Liver (tissue), 9 donors: ENCODE data around the gene AUP1. TPM values are rescaled to one million over a fixed set of nuclear protein-coding genes. Genes with fewer than 3 reads are reported as not detected.

Experiments used
- DNase-seq: peaks from one replicate; pipeline ENCODE4 v3.0.0-alpha.2; 2017; ENCODE audit warnings: low spot score
- H3K27ac ChIP-seq, 2 donors: one replicate each; pipeline ENCODE4 v1.7.0; 2013; ENCODE audit warnings: inconsistent platforms in 2 of 2, low read length in 2 of 2, control low read depth in 1 of 2, low read depth in 1 of 2, mild to moderate bottlenecking in 1 of 2
- H3K27me3 ChIP-seq, 4 donors: one replicate each; pipeline versions ENCODE4 v1.6.1 to v1.7.0; 2013; ENCODE audit warnings: low read length in 3 of 4, inconsistent platforms in 1 of 4, mild to moderate bottlenecking in 1 of 4, moderate library complexity in 1 of 4; ENCODE audit not compliant: control insufficient read depth in 4 of 4, insufficient read depth in 4 of 4
- H3K36me3 ChIP-seq, 4 donors: one replicate each; pipeline versions ENCODE4 v1.6.1 to v1.7.0; 2013; ENCODE audit warnings: low read length in 3 of 4, mild to moderate bottlenecking in 3 of 4, low read depth in 1 of 4, moderate library complexity in 1 of 4; ENCODE audit not compliant: control insufficient read depth in 4 of 4, insufficient read depth in 3 of 4
- H3K4me1 ChIP-seq, 4 donors: one replicate each; pipeline versions ENCODE4 v1.6.1 to v1.7.0; 2013; ENCODE audit warnings: low read length in 3 of 4, mild to moderate bottlenecking in 3 of 4, moderate library complexity in 1 of 4; ENCODE audit not compliant: control insufficient read depth in 4 of 4, insufficient read depth in 4 of 4
- H3K4me3 ChIP-seq, 3 donors: one replicate each; pipeline versions ENCODE4 v1.6.1 to v1.7.0; 2013; ENCODE audit warnings: low read length in 3 of 3, control low read depth in 1 of 3, low read depth in 1 of 3, mild to moderate bottlenecking in 1 of 3
- H3K9ac ChIP-seq, 2 donors: one replicate each; pipeline ENCODE4 v1.7.0; 2013; ENCODE audit warnings: low read length in 2 of 2, mild to moderate bottlenecking in 2 of 2, moderate library complexity in 2 of 2, control low read depth in 1 of 2, low read depth in 1 of 2
- H3K9me3 ChIP-seq, 4 donors: one replicate each; pipeline versions ENCODE4 v1.6.1 to v1.7.0; 2013; ENCODE audit warnings: low read length in 3 of 4; ENCODE audit not compliant: control insufficient read depth in 4 of 4
- EGR1 ChIP-seq, 2 donors: IDR thresholded peaks; 2 replicates each; pipeline ENCODE4 v1.6.1; 2016 to 2018; ENCODE audit warnings: antibody characterized with exemption in 2 of 2, low read depth in 2 of 2
- FOXA1 ChIP-seq: IDR thresholded peaks from 2 replicates; pipeline ENCODE4 v1.6.1; 2016; ENCODE audit warnings: antibody characterized with exemption
- FOXA2 ChIP-seq: IDR thresholded peaks from 2 replicates; pipeline ENCODE4 v1.6.1; 2016; ENCODE audit warnings: antibody characterized with exemption
- GABPA ChIP-seq, 2 donors: IDR thresholded peaks in 1 of 2; conservative IDR thresholded peaks in 1 of 2; 2 replicates each; pipeline ENCODE4 v1.6.1; 2016; ENCODE audit warnings: antibody characterized with exemption in 2 of 2, mild to moderate bottlenecking in 1 of 2, moderate library complexity in 1 of 2
- HNF4A ChIP-seq, 2 donors: conservative IDR thresholded peaks; 2 replicates each; pipeline ENCODE4 v1.6.1; 2016; ENCODE audit warnings: antibody characterized with exemption in 2 of 2, mild to moderate bottlenecking in 2 of 2
- HNF4G ChIP-seq: IDR thresholded peaks from 2 replicates; pipeline ENCODE4 v1.6.1; 2016; ENCODE audit warnings: antibody characterized with exemption
- JUND ChIP-seq, 2 donors: IDR thresholded peaks; 2 replicates each; pipeline ENCODE4 v1.6.1; 2016; ENCODE audit warnings: antibody characterized with exemption in 2 of 2
- NR2F2 ChIP-seq: IDR thresholded peaks from 2 replicates; pipeline ENCODE4 v1.6.1; 2016; ENCODE audit warnings: antibody characterized with exemption
- RAD21 ChIP-seq, 2 donors: IDR thresholded peaks; 2 replicates each; pipeline ENCODE4 v1.6.1; 2016; ENCODE audit warnings: antibody characterized with exemption in 2 of 2, mild to moderate bottlenecking in 2 of 2
- RXRA ChIP-seq, 2 donors: IDR thresholded peaks; 2 replicates each; pipeline ENCODE4 v1.6.1; 2017 to 2018; ENCODE audit warnings: antibody characterized with exemption in 2 of 2, mild to moderate bottlenecking in 1 of 2
- SP1 ChIP-seq: IDR thresholded peaks from 2 replicates; pipeline ENCODE4 v1.6.1; 2018; ENCODE audit warnings: antibody characterized with exemption, mild to moderate bottlenecking
- TAF1 ChIP-seq: conservative IDR thresholded peaks from 2 replicates; pipeline ENCODE4 v1.6.1; 2016; ENCODE audit warnings: antibody characterized with exemption, mild to moderate bottlenecking
- YY1 ChIP-seq: IDR thresholded peaks from 2 replicates; pipeline ENCODE4 v1.6.1; 2016; ENCODE audit warnings: antibody characterized with exemption, mild to moderate bottlenecking
- WGBS: extraction: QIAGEN DNeasy Blood & Tissue Kit; methylation state at CpG from one replicate; pipeline ENCODE4 v1.1.7; 2013; 5-methylcytosine and 5-hydroxymethylcytosine counted together
- polyA plus RNA-seq, 2 donors: library from polyadenylated mRNA; stranded (reverse) in 1 of 2; unstranded in 1 of 2; fragments of 200-250 nt in 1 of 2; fragments of >200 nt in 1 of 2; fragmentation: Nextera tagmentation in 1 of 2; extraction: Ambion mirVana in 1 of 2; gene quantifications; one replicate each; pipeline versions ENCODE4 v1.2.1 to v1.2.3, GENCODE V29; 2013 to 2015
- total RNA-seq, 2 donors: library from RNA; depleted of rRNA; stranded (reverse); fragments of >200 nt; gene quantifications; one replicate each; pipeline ENCODE4 v1.2.3, GENCODE V29; 2014
- TF ChIP-seq, protein P1 (sequence below): IDR thresholded peaks from 2 replicates; pipeline ENCODE4 v1.6.1; 2016; ENCODE audit warnings: antibody characterized with exemption
- TF ChIP-seq, protein P2 (sequence below): IDR thresholded peaks from 2 replicates; pipeline ENCODE4 v1.6.1; 2016; ENCODE audit warnings: antibody characterized with exemption
- TF ChIP-seq, protein P3 (sequence below): IDR thresholded peaks from 2 replicates; pipeline ENCODE4 v1.6.1; 2016; ENCODE audit warnings: antibody characterized with exemption, mild to moderate bottlenecking
- TF ChIP-seq, protein P4 (sequence below): IDR thresholded peaks from 2 replicates; pipeline ENCODE4 v1.6.1; 2016; ENCODE audit warnings: antibody characterized with exemption
- TF ChIP-seq, protein P5 (sequence below): fragments of 150-350 bp; IDR thresholded peaks from 2 replicates; pipeline ENCODE4 v1.5.1; 2017; ENCODE audit warnings: improper control_type of control experiment, low read depth, low read length; ENCODE audit not compliant: missing input control
- donor health status: healthy.
- donor health status: healthy.
- donor health status: healthy.
- donor health status: healthy.
- donor health status: healthy.

The AUP1 gene
- total and polyA plus RNA-seq, 4 donors: 62.6 to 126 (median 109) TPM

DNA sequence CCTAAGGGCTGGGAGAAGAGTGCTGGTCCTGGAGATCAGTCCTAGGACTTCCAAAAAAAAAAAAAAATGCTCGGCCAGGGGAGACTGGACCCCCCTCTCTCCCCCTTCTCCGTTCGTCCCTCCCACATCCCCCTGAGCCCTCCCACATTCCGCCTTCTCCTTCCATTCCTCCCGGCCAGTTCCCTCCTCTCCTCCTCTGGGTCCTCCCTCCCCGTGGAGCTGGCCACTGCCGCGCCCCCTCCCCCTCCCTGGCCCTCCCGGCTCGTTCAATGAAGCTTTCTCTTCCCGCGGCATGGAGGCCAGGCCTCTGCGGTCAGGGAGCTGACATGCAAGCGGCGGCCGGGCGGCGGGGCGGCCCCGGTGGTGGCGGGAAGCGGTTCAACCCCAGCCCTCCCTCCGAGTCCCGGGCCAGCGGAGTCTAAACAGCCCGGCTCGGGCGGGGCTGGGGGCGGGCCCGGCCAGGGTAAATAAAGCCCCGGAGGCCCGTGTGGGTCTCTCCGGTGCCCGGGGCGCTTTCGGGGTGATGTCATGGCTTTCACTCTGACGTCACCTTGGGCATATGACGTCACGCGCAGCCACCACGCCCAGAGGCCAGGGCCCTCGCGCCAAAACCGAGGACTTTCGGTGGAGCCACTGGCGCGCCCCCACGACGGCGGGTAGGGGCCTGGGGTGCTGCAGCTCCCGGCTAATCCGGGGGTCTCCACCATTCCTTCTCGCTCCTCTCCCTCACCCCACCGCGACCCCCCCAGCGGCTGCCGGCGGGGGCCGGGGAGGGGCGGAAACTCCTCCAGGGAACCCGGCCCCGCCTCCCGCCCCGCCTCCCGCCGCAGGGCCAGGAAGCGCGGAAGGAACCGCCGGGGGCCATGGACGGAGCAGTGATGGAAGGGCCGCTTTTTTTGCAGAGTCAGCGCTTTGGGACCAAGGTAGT lies 24.6 kb upstream of the AUP1 start, which contains the start of the genes DOK1 and LOXL3 (continued):
- TF ChIP-seq, protein P1, sequence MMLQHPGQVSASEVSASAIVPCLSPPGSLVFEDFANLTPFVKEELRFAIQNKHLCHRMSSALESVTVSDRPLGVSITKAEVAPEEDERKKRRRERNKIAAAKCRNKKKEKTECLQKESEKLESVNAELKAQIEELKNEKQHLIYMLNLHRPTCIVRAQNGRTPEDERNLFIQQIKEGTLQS: no peak
- no peak for TF ChIP-seq NR2F2
- TF ChIP-seq, protein P2, sequence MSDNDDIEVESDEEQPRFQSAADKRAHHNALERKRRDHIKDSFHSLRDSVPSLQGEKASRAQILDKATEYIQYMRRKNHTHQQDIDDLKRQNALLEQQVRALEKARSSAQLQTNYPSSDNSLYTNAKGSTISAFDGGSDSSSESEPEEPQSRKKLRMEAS: no peak
- no peak for TF ChIP-seq HNF4A (conservative IDR thresholded peaks at IDR 0.05)
- no peak for TF ChIP-seq SP1
- TF ChIP-seq HNF4G: no peak
- TF ChIP-seq GABPA (IDR thresholded peaks at IDR 0.05 in 1 of 2, conservative IDR thresholded peaks at IDR 0.05 in 1 of 2): no peak
- no peak for TF ChIP-seq YY1
- no peak for TF ChIP-seq EGR1 (IDR thresholded peaks at IDR 0.05; ENCODE audit: low read depth in 2 of 2)
- no peak for TF ChIP-seq JUND (IDR thresholded peaks at IDR 0.05)
- TF ChIP-seq TAF1: no peak
- TF ChIP-seq RAD21 (IDR thresholded peaks at IDR 0.05): no peak

DNA sequence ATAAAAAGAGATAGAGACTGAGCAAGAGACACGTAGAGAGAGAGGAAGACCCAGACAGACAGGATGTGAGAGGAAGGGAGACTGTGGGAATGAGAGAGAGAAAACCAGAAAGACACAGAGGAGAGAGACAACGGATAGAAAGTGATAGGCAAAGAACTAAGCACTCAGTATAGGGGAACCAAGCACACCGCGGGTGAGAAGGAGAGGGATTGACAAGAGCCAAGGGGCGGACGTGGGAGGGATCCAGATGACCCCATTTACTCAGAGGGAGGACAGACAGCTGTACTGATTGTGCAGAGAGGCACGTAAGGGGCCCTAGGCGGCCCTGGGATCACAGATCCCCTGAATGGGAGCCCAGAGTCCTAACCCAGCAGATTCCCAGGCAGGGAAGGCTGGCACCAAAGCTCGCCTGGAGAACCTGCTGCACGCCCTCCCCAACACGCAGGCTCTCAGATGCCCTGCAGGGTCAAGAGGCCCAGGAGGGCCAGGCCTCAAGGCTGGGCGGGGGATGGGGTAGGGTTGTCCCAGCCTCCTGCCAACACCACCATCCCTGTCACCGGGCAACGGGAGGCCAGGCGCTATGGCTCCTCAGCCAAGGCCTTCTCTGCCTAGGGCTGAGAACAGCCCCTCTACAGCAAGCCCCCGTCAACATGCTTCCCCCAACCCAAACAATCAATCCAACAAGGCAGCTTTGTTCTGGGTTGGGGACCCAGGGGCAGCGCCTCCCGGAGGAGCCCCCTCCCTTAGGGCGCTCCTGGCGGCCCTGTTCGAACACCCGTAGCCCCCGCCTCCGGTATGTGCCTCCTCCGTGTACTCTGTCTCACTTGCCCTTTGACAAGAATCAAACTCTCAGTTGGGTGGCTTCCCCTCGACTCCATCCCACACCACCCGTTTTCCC lies 23.7 kb upstream of the AUP1 start:
- WGBS: 64% methylated on average over 27 of the region's 27 CpGs
- no peak overlapping the region for H3K27ac ChIP-seq

More for the DNA sequence above, 23.7 kb upstream of the AUP1 start:
- Histone ChIP-seq H3K4me1 (peaks cover 5 to 17% (median 12%) of the 10 kb centered on the region in 4 donors), H3K4me3 (peak overlapping the region in 1 of 3 donors; percentile 62), H3K9ac (no peak overlapping the region), H3K36me3 (no peaks in the 10 kb centered on the region), H3K9me3 (no peaks in the 10 kb centered on the region), H3K27me3 (no peaks in the 10 kb centered on the region)
- TF ChIP-seq HNF4A (conservative IDR thresholded peaks at IDR 0.05): no peak
- no peak for TF ChIP-seq FOXA2
- TF ChIP-seq FOXA1: no peak
- no peak for TF ChIP-seq RXRA (IDR thresholded peaks at IDR 0.05)
- TF ChIP-seq TAF1: no peak
- TF ChIP-seq, protein P3, sequence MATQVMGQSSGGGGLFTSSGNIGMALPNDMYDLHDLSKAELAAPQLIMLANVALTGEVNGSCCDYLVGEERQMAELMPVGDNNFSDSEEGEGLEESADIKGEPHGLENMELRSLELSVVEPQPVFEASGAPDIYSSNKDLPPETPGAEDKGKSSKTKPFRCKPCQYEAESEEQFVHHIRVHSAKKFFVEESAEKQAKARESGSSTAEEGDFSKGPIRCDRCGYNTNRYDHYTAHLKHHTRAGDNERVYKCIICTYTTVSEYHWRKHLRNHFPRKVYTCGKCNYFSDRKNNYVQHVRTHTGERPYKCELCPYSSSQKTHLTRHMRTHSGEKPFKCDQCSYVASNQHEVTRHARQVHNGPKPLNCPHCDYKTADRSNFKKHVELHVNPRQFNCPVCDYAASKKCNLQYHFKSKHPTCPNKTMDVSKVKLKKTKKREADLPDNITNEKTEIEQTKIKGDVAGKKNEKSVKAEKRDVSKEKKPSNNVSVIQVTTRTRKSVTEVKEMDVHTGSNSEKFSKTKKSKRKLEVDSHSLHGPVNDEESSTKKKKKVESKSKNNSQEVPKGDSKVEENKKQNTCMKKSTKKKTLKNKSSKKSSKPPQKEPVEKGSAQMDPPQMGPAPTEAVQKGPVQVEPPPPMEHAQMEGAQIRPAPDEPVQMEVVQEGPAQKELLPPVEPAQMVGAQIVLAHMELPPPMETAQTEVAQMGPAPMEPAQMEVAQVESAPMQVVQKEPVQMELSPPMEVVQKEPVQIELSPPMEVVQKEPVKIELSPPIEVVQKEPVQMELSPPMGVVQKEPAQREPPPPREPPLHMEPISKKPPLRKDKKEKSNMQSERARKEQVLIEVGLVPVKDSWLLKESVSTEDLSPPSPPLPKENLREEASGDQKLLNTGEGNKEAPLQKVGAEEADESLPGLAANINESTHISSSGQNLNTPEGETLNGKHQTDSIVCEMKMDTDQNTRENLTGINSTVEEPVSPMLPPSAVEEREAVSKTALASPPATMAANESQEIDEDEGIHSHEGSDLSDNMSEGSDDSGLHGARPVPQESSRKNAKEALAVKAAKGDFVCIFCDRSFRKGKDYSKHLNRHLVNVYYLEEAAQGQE: no peak
- TF ChIP-seq RAD21 (IDR thresholded peaks at IDR 0.05): no peak
- no peak for TF ChIP-seq SP1
- no peak for TF ChIP-seq NR2F2
- TF ChIP-seq GABPA (IDR thresholded peaks at IDR 0.05 in 1 of 2, conservative IDR thresholded peaks at IDR 0.05 in 1 of 2): no peak
- no peak for TF ChIP-seq EGR1 (IDR thresholded peaks at IDR 0.05; ENCODE audit: low read depth in 2 of 2)
- TF ChIP-seq, protein P2: no peak
- TF ChIP-seq YY1: no peak
- TF ChIP-seq, protein P4, sequence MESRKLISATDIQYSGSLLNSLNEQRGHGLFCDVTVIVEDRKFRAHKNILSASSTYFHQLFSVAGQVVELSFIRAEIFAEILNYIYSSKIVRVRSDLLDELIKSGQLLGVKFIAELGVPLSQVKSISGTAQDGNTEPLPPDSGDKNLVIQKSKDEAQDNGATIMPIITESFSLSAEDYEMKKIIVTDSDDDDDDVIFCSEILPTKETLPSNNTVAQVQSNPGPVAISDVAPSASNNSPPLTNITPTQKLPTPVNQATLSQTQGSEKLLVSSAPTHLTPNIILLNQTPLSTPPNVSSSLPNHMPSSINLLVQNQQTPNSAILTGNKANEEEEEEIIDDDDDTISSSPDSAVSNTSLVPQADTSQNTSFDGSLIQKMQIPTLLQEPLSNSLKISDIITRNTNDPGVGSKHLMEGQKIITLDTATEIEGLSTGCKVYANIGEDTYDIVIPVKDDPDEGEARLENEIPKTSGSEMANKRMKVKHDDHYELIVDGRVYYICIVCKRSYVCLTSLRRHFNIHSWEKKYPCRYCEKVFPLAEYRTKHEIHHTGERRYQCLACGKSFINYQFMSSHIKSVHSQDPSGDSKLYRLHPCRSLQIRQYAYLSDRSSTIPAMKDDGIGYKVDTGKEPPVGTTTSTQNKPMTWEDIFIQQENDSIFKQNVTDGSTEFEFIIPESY: no peak
- TF ChIP-seq HNF4G: no peak
- TF ChIP-seq JUND (IDR thresholded peaks at IDR 0.05): no peak
- TF ChIP-seq, protein P5, sequence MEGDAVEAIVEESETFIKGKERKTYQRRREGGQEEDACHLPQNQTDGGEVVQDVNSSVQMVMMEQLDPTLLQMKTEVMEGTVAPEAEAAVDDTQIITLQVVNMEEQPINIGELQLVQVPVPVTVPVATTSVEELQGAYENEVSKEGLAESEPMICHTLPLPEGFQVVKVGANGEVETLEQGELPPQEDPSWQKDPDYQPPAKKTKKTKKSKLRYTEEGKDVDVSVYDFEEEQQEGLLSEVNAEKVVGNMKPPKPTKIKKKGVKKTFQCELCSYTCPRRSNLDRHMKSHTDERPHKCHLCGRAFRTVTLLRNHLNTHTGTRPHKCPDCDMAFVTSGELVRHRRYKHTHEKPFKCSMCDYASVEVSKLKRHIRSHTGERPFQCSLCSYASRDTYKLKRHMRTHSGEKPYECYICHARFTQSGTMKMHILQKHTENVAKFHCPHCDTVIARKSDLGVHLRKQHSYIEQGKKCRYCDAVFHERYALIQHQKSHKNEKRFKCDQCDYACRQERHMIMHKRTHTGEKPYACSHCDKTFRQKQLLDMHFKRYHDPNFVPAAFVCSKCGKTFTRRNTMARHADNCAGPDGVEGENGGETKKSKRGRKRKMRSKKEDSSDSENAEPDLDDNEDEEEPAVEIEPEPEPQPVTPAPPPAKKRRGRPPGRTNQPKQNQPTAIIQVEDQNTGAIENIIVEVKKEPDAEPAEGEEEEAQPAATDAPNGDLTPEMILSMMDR: no peak
- TF ChIP-seq, protein P1: no peak
- no peak for DNase-seq
